ENCODE results near the gene TPX2.

GRCh38 chr20:31831211-31831610 lies 92.1 kb downstream of the TPX2 start:
- TF ChIP-seq, protein P1, sequence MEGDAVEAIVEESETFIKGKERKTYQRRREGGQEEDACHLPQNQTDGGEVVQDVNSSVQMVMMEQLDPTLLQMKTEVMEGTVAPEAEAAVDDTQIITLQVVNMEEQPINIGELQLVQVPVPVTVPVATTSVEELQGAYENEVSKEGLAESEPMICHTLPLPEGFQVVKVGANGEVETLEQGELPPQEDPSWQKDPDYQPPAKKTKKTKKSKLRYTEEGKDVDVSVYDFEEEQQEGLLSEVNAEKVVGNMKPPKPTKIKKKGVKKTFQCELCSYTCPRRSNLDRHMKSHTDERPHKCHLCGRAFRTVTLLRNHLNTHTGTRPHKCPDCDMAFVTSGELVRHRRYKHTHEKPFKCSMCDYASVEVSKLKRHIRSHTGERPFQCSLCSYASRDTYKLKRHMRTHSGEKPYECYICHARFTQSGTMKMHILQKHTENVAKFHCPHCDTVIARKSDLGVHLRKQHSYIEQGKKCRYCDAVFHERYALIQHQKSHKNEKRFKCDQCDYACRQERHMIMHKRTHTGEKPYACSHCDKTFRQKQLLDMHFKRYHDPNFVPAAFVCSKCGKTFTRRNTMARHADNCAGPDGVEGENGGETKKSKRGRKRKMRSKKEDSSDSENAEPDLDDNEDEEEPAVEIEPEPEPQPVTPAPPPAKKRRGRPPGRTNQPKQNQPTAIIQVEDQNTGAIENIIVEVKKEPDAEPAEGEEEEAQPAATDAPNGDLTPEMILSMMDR (optimal IDR thresholded peaks at IDR 0.05 in 1 of 3, IDR thresholded peaks at IDR 0.05 in 1 of 3, conservative IDR thresholded peaks at IDR 0.05 in 1 of 3; ENCODE audit: extremely low read depth in 1 of 3, insufficient read depth in 2 of 3, low read length in 3 of 3): no peak
- no peak for TF ChIP-seq EZH2 (IDR thresholded peaks at IDR 0.05; ENCODE audit: low read length)

Data from keratinocyte (primary cell).